H9 (cell line): ENCODE results near the gene FAM236C. TPM values are rescaled to one million over a fixed set of nuclear protein-coding genes. Genes with fewer than 3 reads are reported as not detected.
"Not testable (repeated sequence)": the region's sequence is repeated elsewhere in the genome, so short reads cannot be mapped to it uniquely, and the experiment has no call there.

Experiments used
- DNase-seq: peaks from one replicate; pipeline ENCODE4 v3.0.0-alpha.2; 2017
- H2AFZ ChIP-seq: one replicate; pipeline ENCODE4 v1.6.1; 2013; ENCODE audit warnings: mild to moderate bottlenecking, low read length, control low read depth, moderate library complexity
- H2AK5ac ChIP-seq: 2 replicates; pipeline ENCODE4 v1.6.1; 2013; ENCODE audit warnings: low read length, control low read depth, mixed read lengths; ENCODE audit not compliant: insufficient read length
- H2BK120ac ChIP-seq: one replicate; pipeline ENCODE4 v1.6.1; 2013; ENCODE audit warnings: low read depth, mild to moderate bottlenecking, low read length, control low read depth, inconsistent platforms; ENCODE audit not compliant: poor library complexity, severe bottlenecking
- H2BK12ac ChIP-seq: 2 replicates; pipeline ENCODE4 v1.6.1; 2013; ENCODE audit warnings: low read length, control low read depth, mixed read lengths, low read depth; ENCODE audit not compliant: insufficient read length
- H2BK15ac ChIP-seq: 2 replicates; pipeline ENCODE4 v1.6.1; 2013; ENCODE audit warnings: low read depth, low read length, control low read depth
- H2BK20ac ChIP-seq: one replicate; pipeline ENCODE4 v1.6.1; 2013; ENCODE audit warnings: low read depth, mild to moderate bottlenecking, low read length, control low read depth, inconsistent platforms; ENCODE audit not compliant: poor library complexity, severe bottlenecking
- H2BK5ac ChIP-seq: 2 replicates; pipeline ENCODE4 v1.6.1; 2013; ENCODE audit warnings: low read length, control low read depth, mixed read lengths; ENCODE audit not compliant: insufficient read length
- H3K14ac ChIP-seq: 2 replicates; pipeline ENCODE4 v1.6.1; 2013; ENCODE audit warnings: low read length, control low read depth; ENCODE audit not compliant: insufficient read depth
- H3K18ac ChIP-seq: 2 replicates; pipeline ENCODE4 v1.6.1; 2013; ENCODE audit warnings: low read depth, mild to moderate bottlenecking, mixed read lengths, low read length, control low read depth; ENCODE audit not compliant: insufficient read length
- H3K23ac ChIP-seq: 2 replicates; pipeline ENCODE4 v1.6.1; 2013; ENCODE audit warnings: low read length, control low read depth, mixed read lengths, low read depth; ENCODE audit not compliant: insufficient read length
- H3K23me2 ChIP-seq: 2 replicates; pipeline ENCODE4 v1.6.1; 2013; ENCODE audit warnings: low read depth, mild to moderate bottlenecking, mixed read lengths, low read length, control low read depth; ENCODE audit not compliant: insufficient read length, poor library complexity, severe bottlenecking
- H3K27ac ChIP-seq: 2 replicates; pipeline ENCODE4 v1.5.1; 2013; ENCODE audit warnings: low read length, control low read depth, mixed read lengths, low read depth; ENCODE audit not compliant: insufficient read length
- H3K27me3 ChIP-seq: 2 replicates; pipeline ENCODE4 v1.6.1; 2013; ENCODE audit warnings: low read length, control low read depth, inconsistent platforms; ENCODE audit not compliant: insufficient read depth
- H3K4ac ChIP-seq: 2 replicates; pipeline ENCODE4 v1.6.1; 2013; ENCODE audit warnings: low read depth, mild to moderate bottlenecking, control low read depth, inconsistent platforms, low read length, moderate library complexity
- H3K4me1 ChIP-seq: 2 replicates; pipeline ENCODE4 v1.6.1; 2013; ENCODE audit warnings: low read length, control low read depth, inconsistent platforms; ENCODE audit not compliant: insufficient read depth
- H3K4me2 ChIP-seq: 2 replicates; pipeline ENCODE4 v1.6.1; 2013; ENCODE audit warnings: low read length, control low read depth, mixed read lengths; ENCODE audit not compliant: insufficient read length, insufficient read depth
- H3K56ac ChIP-seq: 2 replicates; pipeline ENCODE4 v1.6.1; 2013; ENCODE audit warnings: low read depth, mild to moderate bottlenecking, mixed read lengths, low read length, control low read depth; ENCODE audit not compliant: insufficient read length
- H3K79me1 ChIP-seq: 2 replicates; pipeline ENCODE4 v1.6.1; 2013; ENCODE audit warnings: low read depth, mild to moderate bottlenecking, moderate library complexity, low read length, control low read depth, inconsistent platforms; ENCODE audit not compliant: insufficient read depth, poor library complexity, severe bottlenecking
- H3K79me2 ChIP-seq: 2 replicates; pipeline ENCODE4 v1.6.1; 2013; ENCODE audit warnings: low read length, control low read depth, inconsistent platforms; ENCODE audit not compliant: insufficient read depth
- H3K9ac ChIP-seq: 2 replicates; pipeline ENCODE4 v1.6.1; 2013; ENCODE audit warnings: low read length, control low read depth, mixed read lengths; ENCODE audit not compliant: insufficient read length; ENCODE audit errors: extremely low read depth
- H3K9me3 ChIP-seq: one replicate; pipeline ENCODE4 v1.6.1; 2013; ENCODE audit warnings: low read depth, low read length, inconsistent platforms; ENCODE audit not compliant: control insufficient read depth
- H3T11ph ChIP-seq: one replicate; pipeline ENCODE4 v1.6.1; 2013; ENCODE audit warnings: mild to moderate bottlenecking, low read length, control low read depth, inconsistent platforms
- H4K20me1 ChIP-seq: one replicate; pipeline ENCODE4 v1.6.1; 2013; ENCODE audit not compliant: control insufficient read depth, insufficient read length, insufficient read depth
- H4K5ac ChIP-seq: 2 replicates; pipeline ENCODE4 v1.6.1; 2013; ENCODE audit warnings: low read depth, mild to moderate bottlenecking, mixed read lengths, low read length, control low read depth; ENCODE audit not compliant: insufficient read length
- H4K8ac ChIP-seq: replicated peaks from 2 replicates; pipeline ENCODE4 v1.6.1; 2013; ENCODE audit warnings: low read length, control low read depth, mixed read lengths, low read depth; ENCODE audit not compliant: insufficient read length
- H4K91ac ChIP-seq: 2 replicates; pipeline ENCODE4 v1.6.1; 2013; ENCODE audit warnings: low read depth, mild to moderate bottlenecking, moderate library complexity, mixed read lengths, low read length, control low read depth; ENCODE audit not compliant: insufficient read length
- H3K27ac Mint-ChIP-seq, 3 experiments: 2 replicates in 2 of 3; 3 replicates in 1 of 3; pipeline ENCODE4 v1.8.0; 2020 to 2021; ENCODE audit warnings: mixed read lengths in 3 of 3, mild to moderate bottlenecking in 1 of 3, moderate library complexity in 1 of 3
- H3K27me3 Mint-ChIP-seq: 2 replicates; pipeline ENCODE4 v1.8.0; 2021; ENCODE audit warnings: low read depth, mild to moderate bottlenecking, moderate library complexity, mixed read lengths
- H3K36me3 Mint-ChIP-seq, 3 experiments: 2 replicates in 2 of 3; 3 replicates in 1 of 3; pipeline ENCODE4 v1.8.0; 2020 to 2021; ENCODE audit warnings: low read depth in 3 of 3, mixed read lengths in 3 of 3; ENCODE audit not compliant: insufficient read depth in 1 of 3
- H3K4me1 Mint-ChIP-seq, 2 experiments: 2 replicates each; pipeline ENCODE4 v1.8.0; 2020; ENCODE audit warnings: mixed read lengths in 2 of 2
- H3K4me3 Mint-ChIP-seq, 2 experiments: 2 replicates in 1 of 2; 3 replicates in 1 of 2; pipeline ENCODE4 v1.8.0; 2020 to 2021; ENCODE audit warnings: mild to moderate bottlenecking in 2 of 2, mixed read lengths in 2 of 2, moderate library complexity in 1 of 2
- H3K9me3 Mint-ChIP-seq, 2 experiments: 2 replicates in 1 of 2; 3 replicates in 1 of 2; pipeline ENCODE4 v1.8.0; 2020; ENCODE audit warnings: mild to moderate bottlenecking in 2 of 2, mixed read lengths in 2 of 2, moderate library complexity in 1 of 2
- WGBS: extraction: QIAGEN DNeasy Blood & Tissue Kit; methylation state at CpG from one replicate; pipeline ENCODE4 v1.1.7; 2013; ENCODE audit warnings: missing lambda C conversion rate, low lambda C conversion rate, mixed read lengths; ENCODE audit not compliant: insufficient read length; ENCODE audit errors: extremely low coverage; 5-methylcytosine and 5-hydroxymethylcytosine counted together
- total RNA-seq: library from RNA; stranded (reverse); gene quantifications from 2 replicates; pipeline ENCODE4 v1.2.1, GENCODE V29; 2021

The FAM236C gene
- total RNA-seq, 1 experiment from 2014 or later = not detected

DNA sequence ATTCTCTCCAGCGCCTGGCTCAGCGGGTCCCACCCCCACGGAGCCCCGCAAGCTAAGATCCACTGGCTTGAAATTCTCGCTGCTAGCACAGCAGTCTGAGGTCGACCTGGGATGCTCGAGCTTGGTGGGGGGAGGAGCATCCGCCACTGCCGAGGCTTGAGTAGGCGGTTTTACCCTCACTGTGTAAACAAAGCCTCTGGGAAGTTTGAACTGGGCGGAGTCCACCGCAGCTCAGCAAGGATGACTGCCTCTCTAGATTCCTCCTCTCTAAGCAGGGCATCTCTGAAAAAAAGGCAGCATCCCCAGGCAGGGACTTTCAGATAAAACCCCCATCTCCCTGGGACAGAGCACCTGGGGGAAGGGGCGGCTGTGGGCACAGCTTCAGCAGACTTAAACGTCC lies 22.7 kb upstream of the FAM236C start:
- H3K23me2 ChIP-seq, H2AK5ac ChIP-seq, H4K8ac ChIP-seq, H3K27me3 ChIP-seq, H3K27me3 Mint-ChIP-seq, H4K20me1 ChIP-seq, H3K9me3 Mint-ChIP-seq, H3K79me1 ChIP-seq, H3K4me1 Mint-ChIP-seq, H3K36me3 Mint-ChIP-seq, H2AFZ ChIP-seq, H3K4ac ChIP-seq, H3K4me2 ChIP-seq, H3K14ac ChIP-seq, H2BK20ac ChIP-seq, H3K4me1 ChIP-seq, H3K9me3 ChIP-seq, H3K27ac ChIP-seq, H3K18ac ChIP-seq, H3T11ph ChIP-seq, H3K79me2 ChIP-seq, H3K4me3 Mint-ChIP-seq, H2BK5ac ChIP-seq, H4K5ac ChIP-seq, H2BK120ac ChIP-seq, H2BK15ac ChIP-seq, DNase-seq, H2BK12ac ChIP-seq, H3K9ac ChIP-seq, H3K56ac ChIP-seq, H3K23ac ChIP-seq, H3K27ac Mint-ChIP-seq, H4K91ac ChIP-seq: not testable (repeated sequence)
- no CpG with 5 or more reads among the region's 14 CpGs for WGBS

DNA sequence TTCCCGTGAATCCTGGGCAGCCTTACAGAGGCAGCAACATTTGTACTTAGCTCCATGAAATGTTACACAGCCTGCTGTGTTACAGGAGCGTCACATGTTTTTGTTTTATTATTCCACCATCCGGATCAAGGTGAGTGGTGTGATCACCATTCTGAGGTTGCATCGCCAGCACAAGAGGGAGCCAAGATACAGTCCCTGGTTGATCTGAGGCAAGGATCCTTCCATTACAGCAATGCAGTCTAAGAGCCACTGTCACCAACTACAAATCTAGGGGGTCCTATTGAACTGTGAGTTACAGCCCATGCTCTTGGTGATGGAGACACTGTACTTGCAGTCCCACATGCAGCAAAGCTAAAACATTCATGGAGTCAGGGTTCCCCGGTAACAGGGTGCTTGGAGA lies 3.7 kb downstream of the FAM236C start:
- H3K36me3 Mint-ChIP-seq, H3K14ac ChIP-seq, H4K8ac ChIP-seq, H4K20me1 ChIP-seq, H2BK120ac ChIP-seq, H3K27ac Mint-ChIP-seq, H2BK5ac ChIP-seq, DNase-seq, H3K4me3 Mint-ChIP-seq, H3K56ac ChIP-seq, H4K91ac ChIP-seq, H3K4me2 ChIP-seq, H2BK12ac ChIP-seq, H3K23me2 ChIP-seq, H3K79me2 ChIP-seq, H3K4me1 Mint-ChIP-seq, H3T11ph ChIP-seq, H3K27me3 Mint-ChIP-seq, H3K23ac ChIP-seq, H3K4ac ChIP-seq, H2AFZ ChIP-seq, H3K4me1 ChIP-seq, H4K5ac ChIP-seq, H3K27me3 ChIP-seq, H3K18ac ChIP-seq, H2BK15ac ChIP-seq, H3K79me1 ChIP-seq, H2BK20ac ChIP-seq, H2AK5ac ChIP-seq, H3K9me3 ChIP-seq, H3K9me3 Mint-ChIP-seq, H3K27ac ChIP-seq, H3K9ac ChIP-seq: not testable (repeated sequence)
- no CpG with 5 or more reads among the region's 5 CpGs for WGBS
